ENCODE results near the gene SPATS2L.

GRCh38 chr2:200393191-200393590 lies 86.7 kb downstream of the SPATS2L start:
- TF ChIP-seq CTCF (IDR thresholded peaks at IDR 0.05): no peak
- TF ChIP-seq POLR2A (IDR thresholded peaks at IDR 0.05): no peak

All from adrenal gland (tissue), 5 donors.